ENCODE data around the gene SSTR3. TPM values are rescaled to one million over a fixed set of nuclear protein-coding genes. Genes with fewer than 3 reads are reported as not detected.

The SSTR3 gene
- total and polyA plus RNA-seq, 2 experiments from 2014 or later: not detected

DNA sequence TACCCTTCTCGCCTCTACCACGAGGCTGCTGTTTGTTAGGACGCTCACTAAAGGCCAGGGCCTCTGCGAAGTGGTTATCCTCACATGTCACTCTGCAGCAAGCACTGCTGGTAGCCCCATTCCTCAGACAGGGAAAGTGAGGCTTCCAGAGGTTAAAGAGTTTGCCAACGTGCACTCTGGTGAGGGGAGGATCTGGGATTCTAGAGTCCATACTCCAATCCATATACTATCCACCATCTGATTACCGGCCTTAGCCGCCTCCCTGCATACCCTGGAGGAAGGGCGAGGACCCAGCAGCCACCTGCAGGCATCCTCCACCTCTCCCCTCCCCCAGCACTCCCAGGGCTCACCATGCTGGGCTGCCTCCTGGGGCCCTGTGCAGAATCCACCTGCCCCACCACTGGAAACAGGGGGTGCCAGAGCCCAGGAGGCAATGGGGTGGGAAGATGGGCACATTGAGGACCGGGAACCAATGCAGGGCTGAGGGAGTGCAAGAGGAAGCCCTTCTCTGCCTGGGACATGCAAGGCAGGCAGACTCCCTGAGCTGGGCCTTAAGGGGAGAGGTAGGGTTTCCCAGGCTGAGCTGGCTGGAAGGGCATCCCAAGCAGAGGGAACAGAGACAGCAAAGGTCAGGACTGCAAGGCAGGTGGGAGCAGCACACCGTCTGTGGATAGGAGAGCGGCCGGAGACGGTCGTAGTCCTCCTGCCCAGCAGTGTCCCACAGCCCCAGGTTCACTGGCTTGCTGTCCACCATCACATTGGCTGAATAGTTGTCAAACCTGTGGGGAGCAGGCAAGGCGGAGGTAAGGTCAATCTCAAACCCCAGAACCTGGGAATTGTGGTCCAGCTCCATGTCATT lies 20.1 kb upstream of the SSTR3 start:
- in situ Hi-C loops (cut with MboI): no loop called here

DNA sequence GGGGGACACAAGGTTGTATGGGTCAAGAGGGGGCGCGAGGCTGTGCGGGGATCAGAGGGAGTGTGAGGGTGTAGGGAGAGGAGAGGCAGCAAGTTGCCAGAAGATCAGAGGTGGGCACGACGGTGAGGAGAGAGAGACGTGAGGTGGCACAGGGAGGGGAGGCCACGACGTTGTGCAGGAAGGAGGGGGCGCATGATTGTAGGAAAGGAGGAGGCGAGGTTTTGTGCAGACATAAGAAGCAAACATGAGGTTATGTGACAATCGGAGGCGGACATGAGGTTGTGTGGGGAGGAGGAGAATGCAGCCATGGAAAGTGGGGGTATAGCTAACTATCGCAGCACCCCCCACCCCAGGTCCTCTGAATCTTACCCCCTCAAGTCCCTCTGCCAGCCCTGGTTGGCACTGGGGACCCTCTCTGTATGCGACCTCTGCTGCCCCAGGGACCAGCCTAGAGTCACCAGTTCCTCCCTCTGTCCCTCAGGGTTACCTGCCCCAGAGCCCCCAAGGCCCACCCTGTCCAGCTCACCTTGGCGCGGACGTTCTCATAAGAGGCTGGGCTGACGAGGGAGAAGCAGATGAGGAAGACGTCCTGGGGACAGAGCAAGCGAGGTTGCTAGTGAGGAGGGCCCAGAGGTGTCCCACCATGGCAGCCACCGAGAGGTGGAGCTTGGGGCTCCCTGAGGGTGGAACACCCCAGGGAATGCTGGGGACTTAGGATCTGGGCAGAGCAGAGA lies 19.3 kb upstream of the SSTR3 start:
- DNase-seq: no peak
- H3K9ac ChIP-seq: no peak overlapping the region
- H3K4me3 ChIP-seq: no peak overlapping the region
- in situ Hi-C loops (cut with MboI): no loop called here
- no peak overlapping the region for H3K27ac ChIP-seq
- no peaks in the 10 kb centered on the region for H3K79me2 ChIP-seq (ENCODE audit: insufficient read depth)
- H3K27me3 ChIP-seq (replicated peaks; ENCODE audit: insufficient read depth): no peaks in the 10 kb centered on the region
- no peaks in the 10 kb centered on the region for H3K9me3 ChIP-seq (ENCODE audit: low read depth)
- H3K4me2 ChIP-seq (ENCODE audit: unreplicated experiment): no peak overlapping the region
- no peaks in the 10 kb centered on the region for H4K20me1 ChIP-seq (ENCODE audit: insufficient read depth)
- H3F3A ChIP-seq (ENCODE audit: insufficient read depth): peaks cover 13% of the 10 kb centered on the region; the same call in 1 of the 2 replicates
- 79 to 87% methylated on average over 18 to 21 of the region's 21 CpGs for WGBS, 2 experiments (ENCODE audit: low coverage in 1 of 2, low lambda C conversion rate in 2 of 2, missing lambda C conversion rate in 2 of 2)
- H3K36me3 ChIP-seq (ENCODE audit: low read depth): no peaks in the 10 kb centered on the region
- peaks cover 23% of the 10 kb centered on the region for H3K4me1 ChIP-seq (ENCODE audit: insufficient read depth)
- TF ChIP-seq EZH2 (IDR thresholded peaks at IDR 0.05; ENCODE audit: insufficient read depth, poor library complexity, severe bottlenecking) (no peak), EZH2phosphoT487 (IDR thresholded peaks at IDR 0.05; ENCODE audit: insufficient read depth, low read depth) (no peak)
- H2AFZ ChIP-seq: no peak overlapping the region
- no peaks in the 10 kb centered on the region for H3K9me2 ChIP-seq (ENCODE audit: insufficient read depth)

More for the DNA sequence above, 20.1 kb upstream of the SSTR3 start:
- Histone ChIP-seq H3F3A (ENCODE audit: insufficient read depth) (peaks cover 13% of the 10 kb centered on the region; the same call in 1 of the 2 replicates), H3K27me3 (replicated peaks; ENCODE audit: insufficient read depth) (no peaks in the 10 kb centered on the region), H3K36me3 (ENCODE audit: low read depth) (no peaks in the 10 kb centered on the region), H3K9me3 (ENCODE audit: low read depth) (no peaks in the 10 kb centered on the region), H3K79me2 (ENCODE audit: insufficient read depth) (no peaks in the 10 kb centered on the region), H3K4me3 (no peak overlapping the region), H3K4me2 (ENCODE audit: unreplicated experiment) (no peak overlapping the region), H3K9ac (no peak overlapping the region), H2AFZ (no peak overlapping the region), H3K9me2 (ENCODE audit: insufficient read depth) (no peaks in the 10 kb centered on the region), H4K20me1 (ENCODE audit: insufficient read depth) (no peaks in the 10 kb centered on the region), H3K27ac (no peak overlapping the region), H3K4me1 (ENCODE audit: insufficient read depth) (peaks cover 26% of the 10 kb centered on the region)
- WGBS, 2 experiments (ENCODE audit: low coverage in 1 of 2, low lambda C conversion rate in 2 of 2, missing lambda C conversion rate in 2 of 2): 83 to 90% methylated on average over 14 to 15 of the region's 15 CpGs
- TF ChIP-seq EZH2phosphoT487 (IDR thresholded peaks at IDR 0.05; ENCODE audit: insufficient read depth, low read depth): no peak
- no peak for TF ChIP-seq EZH2 (IDR thresholded peaks at IDR 0.05; ENCODE audit: insufficient read depth, poor library complexity, severe bottlenecking)
- DNase-seq: no peak

DNA sequence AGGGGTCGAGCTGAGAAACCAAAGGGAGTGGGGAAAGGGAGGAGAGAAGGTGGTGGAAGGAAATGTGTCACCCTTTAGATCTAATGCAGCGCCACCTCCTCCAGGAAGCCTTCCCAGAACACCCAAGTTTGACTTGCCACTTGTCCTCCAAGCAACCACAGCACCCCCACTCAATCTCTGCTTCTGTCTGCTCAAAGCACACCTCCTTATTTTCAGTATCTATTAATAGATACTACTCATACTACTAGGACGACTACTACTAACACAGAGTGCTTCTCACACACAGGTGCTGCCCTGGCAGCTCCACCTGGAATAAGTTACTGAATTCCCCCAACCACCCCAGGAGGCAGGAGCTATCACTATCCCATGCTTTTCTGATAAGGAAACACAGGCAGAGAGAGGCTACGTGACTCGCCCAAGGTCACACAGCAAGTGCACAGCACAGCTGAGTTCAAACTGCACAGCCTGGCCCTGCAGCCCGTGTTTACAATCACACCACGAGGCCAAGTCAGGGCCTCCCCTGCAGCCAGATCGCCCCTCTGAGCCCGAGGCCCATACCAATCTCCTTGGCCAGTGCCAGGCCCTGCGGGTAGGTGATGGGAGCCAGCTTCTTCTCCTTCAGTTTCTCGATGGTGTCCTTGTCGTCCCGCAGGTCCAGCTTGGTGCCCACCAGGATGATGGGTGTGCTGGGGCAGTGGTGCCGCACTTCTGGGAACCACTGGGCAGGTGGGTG lies 18.6 kb upstream of the SSTR3 start:
- in situ Hi-C loops (cut with MboI): no loop called here
- no peak for DNase-seq

More for the DNA sequence above, 18.6 kb upstream of the SSTR3 start:
- Histone ChIP-seq H3K79me2 (ENCODE audit: insufficient read depth) (no peaks in the 10 kb centered on the region), H3K4me2 (ENCODE audit: unreplicated experiment) (no peak overlapping the region), H3K9ac (no peak overlapping the region), H3F3A (ENCODE audit: insufficient read depth) (peaks cover 13% of the 10 kb centered on the region; the same call in 1 of the 2 replicates), H3K9me3 (ENCODE audit: low read depth) (no peaks in the 10 kb centered on the region), H4K20me1 (ENCODE audit: insufficient read depth) (no peaks in the 10 kb centered on the region), H3K4me1 (ENCODE audit: insufficient read depth) (peaks cover 23% of the 10 kb centered on the region), H3K27me3 (replicated peaks; ENCODE audit: insufficient read depth) (no peaks in the 10 kb centered on the region), H3K4me3 (no peak overlapping the region), H2AFZ (no peak overlapping the region), H3K9me2 (ENCODE audit: insufficient read depth) (no peaks in the 10 kb centered on the region), H3K36me3 (ENCODE audit: low read depth) (no peaks in the 10 kb centered on the region), H3K27ac (peak overlapping the region; percentile 79; the same call in 1 of the 2 replicates)
- WGBS, 2 experiments (ENCODE audit: low coverage in 1 of 2, low lambda C conversion rate in 2 of 2, missing lambda C conversion rate in 2 of 2): 78 to 80% methylated on average over 14 of the region's 14 CpGs
- TF ChIP-seq EZH2 (IDR thresholded peaks at IDR 0.05; ENCODE audit: insufficient read depth, poor library complexity, severe bottlenecking): no peak
- TF ChIP-seq EZH2phosphoT487 (IDR thresholded peaks at IDR 0.05; ENCODE audit: insufficient read depth, low read depth): no peak

All from GM23248 (cell line).